Activated CD4-positive, alpha-beta T cell treated with anti-CD3 and anti-CD28 coated beads for 1 hour (primary cell): Measurements from ENCODE around the gene KRTAP9-9.
"Not testable (repeated sequence)": the region's sequence is repeated elsewhere in the genome, so short reads cannot be mapped to it uniquely, and the experiment has no call there.

Source experiments
- DNase-seq: peaks from one replicate; pipeline ENCODE4 v3.0.0-alpha.2; 2020

KRTAP9-9 gene

DNA sequence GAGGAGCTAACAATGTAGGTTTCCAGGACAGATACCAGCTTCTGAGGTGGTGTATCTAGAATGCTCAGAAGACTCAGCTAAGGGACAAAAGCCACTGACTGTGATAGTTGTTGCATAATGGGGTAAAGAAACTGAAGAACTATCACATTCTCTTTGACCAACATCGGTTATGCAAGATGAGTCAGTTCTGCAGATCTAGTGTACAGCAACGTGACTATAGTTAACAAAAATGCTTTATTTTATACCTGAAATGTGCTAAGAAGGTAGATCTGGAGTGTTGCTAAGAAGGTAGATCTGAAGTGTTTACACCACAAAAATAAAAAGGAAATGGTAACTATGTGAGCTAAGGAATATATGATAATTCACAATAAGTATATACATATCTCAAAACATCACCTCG lies 12.5 kb downstream of the KRTAP9-9 start:
- no peak for DNase-seq

DNA sequence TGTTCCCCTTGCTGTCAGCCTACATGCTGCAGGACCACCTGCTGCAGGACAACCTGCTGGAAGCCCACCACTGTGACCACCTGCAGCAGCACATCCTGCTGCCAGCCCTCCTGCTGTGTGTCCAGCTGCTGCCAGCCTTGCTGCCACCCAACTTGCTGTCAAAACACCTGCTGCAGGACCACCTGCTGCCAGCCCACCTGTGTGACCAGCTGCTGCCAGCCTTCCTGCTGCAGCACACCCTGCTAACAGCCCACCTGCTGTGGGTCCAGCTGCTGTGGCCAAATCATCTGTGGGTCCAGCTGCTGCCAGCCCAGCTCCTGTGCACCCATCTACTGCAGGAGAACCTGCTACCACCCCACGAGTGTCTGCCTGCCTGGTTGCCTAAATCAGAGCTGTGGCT lies 16.1 kb downstream of the KRTAP9-9 start:
- DNase-seq: not testable (repeated sequence)

DNA sequence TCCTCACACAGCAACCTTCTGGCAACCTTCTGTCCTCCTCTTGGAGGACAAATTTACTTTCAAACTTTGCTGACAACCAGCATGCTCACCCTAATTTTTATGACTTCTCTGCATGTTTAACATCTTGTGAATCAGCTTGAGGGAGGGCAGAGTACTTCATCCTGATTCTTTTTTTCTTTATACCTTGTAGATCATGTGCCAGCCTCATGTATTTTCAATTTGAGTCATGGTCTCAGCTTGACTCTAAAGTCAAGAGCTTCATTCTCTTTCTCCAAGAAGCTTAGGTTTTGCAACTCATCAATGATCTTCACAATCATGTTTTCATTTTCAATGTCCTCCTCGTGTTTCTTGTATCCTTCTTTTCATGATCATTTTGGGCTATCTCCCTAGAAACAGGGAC lies 16.7 kb downstream of the KRTAP9-9 start:
- DNase-seq: no peak

DNA sequence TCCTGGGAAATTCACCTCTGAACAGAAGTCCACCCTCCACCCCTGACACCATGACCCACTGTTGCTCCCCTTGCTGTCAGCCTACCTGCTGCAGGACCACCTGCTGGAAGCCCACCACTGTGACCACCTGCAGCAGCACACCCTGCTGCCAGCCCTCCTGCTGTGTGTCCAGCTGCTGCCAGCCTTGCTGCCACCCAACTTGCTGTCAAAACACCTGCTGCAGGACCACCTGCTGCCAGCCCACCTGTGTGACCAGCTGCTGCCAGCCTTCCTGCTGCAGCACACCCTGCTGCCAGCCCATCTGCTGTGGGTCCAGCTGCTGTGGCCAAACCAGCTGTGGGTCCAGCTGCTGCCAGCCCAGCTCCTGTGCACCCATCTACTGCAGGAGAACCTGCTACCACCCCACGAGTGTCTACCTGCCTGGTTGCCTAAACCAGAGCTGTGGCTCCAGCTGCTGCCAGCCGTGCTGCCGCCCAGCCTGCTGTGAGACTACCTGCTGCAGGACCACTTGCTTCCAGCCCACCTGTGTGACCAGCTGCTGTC lies 20.5 kb downstream of the KRTAP9-9 start, which contains the start of gene KRTAP9-7:
Gene KRTAP9-7 (plus strand): TSS at position 51 of the 543 bp plus-strand sequence. CDS start 0 bp downstream, at position 51.
- DNase-seq: not testable (repeated sequence)

GRCh38 chr17:41278176-41278955 lies 23.2 kb downstream of the KRTAP9-9 start:
- no peak for DNase-seq

- no peak for DNase-seq
Observed at GRCh38 chr17:41284043-41284442, 28.9 kb downstream of the KRTAP9-9 start.

DNA sequence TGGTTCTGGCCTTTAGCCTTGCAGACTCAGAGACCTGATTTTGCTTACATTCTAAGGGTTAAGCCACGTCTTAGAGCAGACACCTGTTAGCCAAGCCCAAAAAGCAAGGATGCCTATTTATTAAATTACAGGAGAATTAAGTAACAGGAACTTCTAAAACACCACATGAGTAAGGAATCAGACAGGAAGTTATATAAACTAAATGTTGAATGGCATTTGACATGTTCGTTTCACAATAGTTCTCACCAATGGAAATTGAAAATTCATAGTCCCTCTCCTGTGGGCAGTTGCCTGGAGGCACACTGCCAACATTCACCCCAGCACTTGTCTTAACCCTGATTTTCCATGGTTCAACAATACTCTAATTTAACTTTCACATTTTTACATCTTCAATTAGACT lies 29.4 kb downstream of the KRTAP9-9 start:
- DNase-seq: no peak

DNA sequence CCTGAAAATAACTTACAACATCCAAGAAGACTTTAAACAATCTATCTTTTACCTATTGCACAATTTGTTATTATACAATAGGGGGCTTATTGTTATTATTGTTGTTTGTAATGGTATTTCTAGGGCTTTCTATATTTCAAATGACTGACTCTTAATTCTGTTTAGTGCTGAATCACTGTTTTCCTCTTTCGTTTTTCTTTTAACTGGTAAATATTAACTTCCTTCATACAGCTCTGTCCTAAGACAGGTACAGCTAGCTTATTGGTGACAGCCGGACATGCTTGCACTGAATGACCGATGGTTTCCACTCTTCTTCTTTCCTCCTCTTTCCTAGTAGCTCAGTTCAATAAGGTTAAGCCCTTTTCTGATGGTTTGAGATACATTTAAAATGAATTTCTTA lies 31.9 kb downstream of the KRTAP9-9 start:
- no peak for DNase-seq

DNA sequence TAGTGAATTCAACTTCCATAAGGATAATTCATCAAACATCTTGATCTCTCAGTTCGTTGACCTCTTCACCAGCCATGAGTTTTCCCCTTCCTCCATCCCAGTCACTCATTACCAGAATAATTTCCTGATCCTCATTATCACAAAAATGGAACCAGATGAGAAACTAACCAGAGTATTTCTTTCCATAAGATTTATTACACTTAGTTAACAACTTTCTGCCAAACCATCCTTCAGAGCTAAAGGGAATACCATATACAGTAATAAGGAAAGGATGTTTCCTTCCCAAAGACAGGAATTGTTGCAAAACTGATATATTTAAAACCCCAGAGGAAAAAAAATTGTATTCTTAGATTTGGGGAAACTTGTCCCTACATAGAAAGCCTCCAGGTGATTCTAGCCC lies 38.8 kb downstream of the KRTAP9-9 start:
- no peak for DNase-seq

GRCh38 chr17:41296846-41297245 lies 41.7 kb downstream of the KRTAP9-9 start:
- no peak for DNase-seq

DNA sequence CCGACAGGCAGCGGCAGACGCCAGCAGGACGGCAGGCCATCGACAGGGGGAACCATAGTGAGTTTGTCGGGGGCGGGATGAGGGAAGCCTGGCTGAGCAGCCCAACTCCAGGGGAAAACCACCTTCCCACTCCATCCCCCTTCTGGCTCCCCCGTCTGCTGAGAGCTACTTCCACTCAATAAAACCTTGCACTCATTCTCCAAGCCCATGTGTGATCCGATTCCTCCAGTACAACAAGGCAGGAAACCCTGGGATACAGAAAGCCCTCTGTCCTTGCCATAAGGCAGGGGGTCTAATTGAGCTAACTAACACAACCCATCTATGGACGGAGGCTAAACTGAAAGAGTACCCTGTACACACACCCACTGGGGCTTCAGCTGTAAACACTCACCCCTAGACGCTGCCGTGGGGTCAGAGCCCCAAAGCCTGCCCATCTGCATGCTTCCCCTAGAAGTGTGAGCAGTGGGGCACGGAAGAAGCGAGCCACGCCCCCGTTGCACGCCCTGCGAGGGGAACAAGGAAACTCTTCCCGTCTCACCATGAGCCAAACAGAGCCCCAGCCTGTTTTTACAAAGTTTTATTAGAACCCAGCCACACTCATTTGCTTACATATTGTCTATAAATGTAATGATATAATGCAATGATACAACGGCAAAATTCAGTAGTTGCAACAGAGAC lies 43.4 kb downstream of the KRTAP9-9 start:
- DNase-seq: no peak

GRCh38 chr17:41301204-41301790 lies 46.1 kb downstream of the KRTAP9-9 start:
- no peak for DNase-seq

- DNase-seq: no peak
Observed at GRCh38 chr17:41301916-41302901, 47.0 kb downstream of the KRTAP9-9 start, which contains the start of gene KRTAP29-1. TSS of gene KRTAP29-1 (minus strand) at chr17:41302851. CDS start at chr17:41302851, 0 bp downstream.

- DNase-seq: no peak
Observed at GRCh38 chr17:41302981-41303380, 47.8 kb downstream of the KRTAP9-9 start.

DNA sequence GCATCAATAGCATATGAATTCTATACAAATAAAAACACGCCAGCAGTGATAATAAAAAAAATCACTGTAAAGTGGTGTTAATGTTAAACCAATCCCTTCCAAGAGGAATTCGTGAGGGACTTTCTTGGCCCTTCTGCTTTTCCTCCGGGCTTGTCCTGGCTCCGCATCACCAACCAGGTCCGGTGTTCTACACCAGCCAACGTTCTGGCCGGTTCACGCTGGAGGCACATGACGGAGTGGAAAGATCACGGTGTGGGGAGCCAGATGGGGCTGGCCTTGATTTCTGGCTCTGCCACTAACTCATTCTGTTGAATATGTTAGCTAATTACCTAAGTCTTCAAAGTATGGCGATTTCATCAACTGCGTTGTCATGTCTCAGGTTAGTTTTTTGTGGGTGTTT lies 48.9 kb downstream of the KRTAP9-9 start:
- DNase-seq: no peak
